Left lung (tissue), 10 donors: ENCODE data around the gene PRRX2. TPM values are rescaled to one million over a fixed set of nuclear protein-coding genes. Genes with fewer than 3 reads are reported as not detected.

Source experiments
- ATAC-seq: fragments of 200-7000 bp; cut with Tn5 transposase; one replicate; pipeline ENCODE4 v1.9.1; 2020; ENCODE audit warnings: moderate library complexity
- DNase-seq, 4 donors: peaks; one replicate each; pipeline ENCODE4 v3.0.0-alpha.2; 2013 to 2020
- H3K27ac ChIP-seq, 2 donors: fragments of 200-600 bp; sonication (generic) in 1 of 2; one replicate each; pipeline versions ENCODE4 v1.5.0 to v1.8.0; 2020 to 2021
- H3K27me3 ChIP-seq, 2 donors: fragments of 200-600 bp; sonication (generic) in 1 of 2; one replicate each; pipeline versions ENCODE4 v1.5.0 to v1.8.0; 2020 to 2021
- H3K36me3 ChIP-seq, 2 donors: fragments of 200-600 bp; sonication (generic) in 1 of 2; one replicate each; pipeline versions ENCODE4 v1.5.0 to v1.8.0; 2020 to 2021
- H3K4me1 ChIP-seq, 2 donors: fragments of 200-600 bp; one replicate each; pipeline ENCODE4 v1.8.0; 2021
- H3K4me3 ChIP-seq, 2 donors: fragments of 200-600 bp; sonication (generic) in 1 of 2; one replicate each; pipeline versions ENCODE4 v1.5.0 to v1.8.0; 2020 to 2021; ENCODE audit warnings: mild to moderate bottlenecking in 1 of 2
- H3K9me3 ChIP-seq, 2 donors: fragments of 200-600 bp; sonication (generic) in 1 of 2; one replicate each; pipeline versions ENCODE4 v1.5.0 to v1.8.0; 2020 to 2021
- CTCF ChIP-seq, 2 donors: fragments of 200-600 bp; sonication (generic) in 1 of 2; IDR thresholded peaks; one replicate each; pipeline versions ENCODE4 v1.5.0 to v1.8.0; 2021; ENCODE audit warnings: antibody characterized with exemption in 2 of 2
- intact Hi-C, 2 donors: fragments of 100-400 bp; cut with DNase I; formaldehyde crosslinking; loops; one replicate each; pipeline versions ENCODE4 v1.11.2 to v1.14.2; 2022
- polyA plus RNA-seq, 6 donors: library from polyadenylated mRNA; unstranded; fragments of 120-200 nt; gene quantifications; one replicate each; pipeline ENCODE4 v1.2.1, GENCODE V29; 2013; ENCODE audit not compliant: insufficient read length in 6 of 6
- total RNA-seq, 2 donors: library from RNA; stranded (reverse); fragmentation: NEBNext Ultra II Directional; extraction: Animal tissue kit (Norgen Biotek cat#: 25700); gene quantifications; one replicate each; pipeline ENCODE4 v1.2.1, GENCODE V29; 2021
- donor health status: DM: no; HTN: yes; CAD: no.
- donor health status: DM: no; HTN: no; CAD: no.

The PRRX2 gene
- total and polyA plus RNA-seq, 8 donors: 0.56 to 5.6 (median 1.0) TPM

- H3K4me1 ChIP-seq: peaks cover 33 to 59% of the 10 kb centered on the region in 2 donors
- H3K4me3 ChIP-seq: no peak overlapping the region
- DNase-seq: no peak
- peaks cover 0 to 36% of the 10 kb centered on the region in 2 donors for H3K27me3 ChIP-seq
- no peak for ATAC-seq
- intact Hi-C loops: no loop called here
- no peaks in the 10 kb centered on the region for H3K9me3 ChIP-seq
- no peak overlapping the region for H3K27ac ChIP-seq
- peaks cover 0 to under 1% of the 10 kb centered on the region in 2 donors for H3K36me3 ChIP-seq
- TF ChIP-seq CTCF (IDR thresholded peaks at IDR 0.05): no peak
Observed at GRCh38 chr9:129623331-129623730, 42.1 kb upstream of the PRRX2 start.

- peak; percentile 69 to 71 for TF ChIP-seq CTCF (IDR thresholded peaks at IDR 0.05)
- Histone ChIP-seq H3K4me3 (no peak overlapping the region), H3K4me1 (peaks cover 33 to 68% of the 10 kb centered on the region in 2 donors), H3K9me3 (no peaks in the 10 kb centered on the region), H3K36me3 (peaks cover 0 to 4% of the 10 kb centered on the region in 2 donors), H3K27me3 (peaks cover 0 to 28% of the 10 kb centered on the region in 2 donors), H3K27ac (peak overlapping the region in 1 of 2 donors; percentile 92)
- ATAC-seq (peak; percentile 15), DNase-seq (no peak)
- intact Hi-C loops: no loop called here
Observed at GRCh38 chr9:129624168-129624759, 41.2 kb upstream of the PRRX2 start.

- ATAC-seq (peak; percentile 9), DNase-seq (no peak)
- H3K4me3 ChIP-seq: peak overlapping the region in 1 of 2 donors; percentile 89
- H3K4me1 ChIP-seq: peaks cover 27 to 70% of the 10 kb centered on the region in 2 donors
- intact Hi-C loops: no loop called here
- H3K9me3 ChIP-seq: no peaks in the 10 kb centered on the region
- H3K27ac ChIP-seq: peak overlapping the region; percentile 84 to 92
- H3K36me3 ChIP-seq: peaks cover 0 to 4% of the 10 kb centered on the region in 2 donors
- peaks cover 0 to 21% of the 10 kb centered on the region in 2 donors for H3K27me3 ChIP-seq
- TF ChIP-seq CTCF (IDR thresholded peaks at IDR 0.05): no peak
Observed at GRCh38 chr9:129624947-129625346, 40.5 kb upstream of the PRRX2 start.

GRCh38 chr9:129626079-129626624 lies 39.3 kb upstream of the PRRX2 start, which contains the start of gene NTMT1:
Gene NTMT1 (plus strand): TSS chr9:129626163. CDS start chr9:129632704, 6,541 bp downstream.
- Histone ChIP-seq H3K36me3 (peaks cover 0 to 4% of the 10 kb centered on the region in 2 donors), H3K27ac (peak within 1 kb of the TSS; percentile 84 to 92), H3K27me3 (peaks cover 0 to 9% of the 10 kb centered on the region in 2 donors), H3K9me3 (no peaks in the 10 kb centered on the region), H3K4me3 (peak within 1 kb of the TSS; percentile 54 to 89), H3K4me1 (peaks cover 22 to 69% of the 10 kb centered on the region in 2 donors)
- intact Hi-C loops: no loop called here
- no peak for TF ChIP-seq CTCF (IDR thresholded peaks at IDR 0.05)
- ATAC-seq: peak; percentile 95
- peak; percentile 80 to 96 (median 91) for DNase-seq

- DNase-seq: peak in 1 of 4 donors; percentile 22
- peak; percentile 8 for ATAC-seq
- Histone ChIP-seq H3K9me3 (no peaks in the 10 kb centered on the region), H3K27ac (peak overlapping the region; percentile 84 to 92), H3K27me3 (peaks cover 0 to 3% of the 10 kb centered on the region in 2 donors), H3K4me1 (peaks cover 22 to 75% of the 10 kb centered on the region in 2 donors), H3K4me3 (peak overlapping the region; percentile 54 to 89), H3K36me3 (peaks cover 0 to 10% of the 10 kb centered on the region in 2 donors)
- intact Hi-C loops: no loop called here
- no peak for TF ChIP-seq CTCF (IDR thresholded peaks at IDR 0.05)
Observed at GRCh38 chr9:129626625-129627284, 38.7 kb upstream of the PRRX2 start.
